ENCODE results near the gene SRPK2.
"Not testable (repeated sequence)": the region's sequence is repeated elsewhere in the genome, so short reads cannot be mapped to it uniquely, and the experiment has no call there.

The SRPK2 gene

GRCh38 chr7:105244594-105244993 is 144.1 kb downstream of the SRPK2 start:
- TF ChIP-seq, protein P1, sequence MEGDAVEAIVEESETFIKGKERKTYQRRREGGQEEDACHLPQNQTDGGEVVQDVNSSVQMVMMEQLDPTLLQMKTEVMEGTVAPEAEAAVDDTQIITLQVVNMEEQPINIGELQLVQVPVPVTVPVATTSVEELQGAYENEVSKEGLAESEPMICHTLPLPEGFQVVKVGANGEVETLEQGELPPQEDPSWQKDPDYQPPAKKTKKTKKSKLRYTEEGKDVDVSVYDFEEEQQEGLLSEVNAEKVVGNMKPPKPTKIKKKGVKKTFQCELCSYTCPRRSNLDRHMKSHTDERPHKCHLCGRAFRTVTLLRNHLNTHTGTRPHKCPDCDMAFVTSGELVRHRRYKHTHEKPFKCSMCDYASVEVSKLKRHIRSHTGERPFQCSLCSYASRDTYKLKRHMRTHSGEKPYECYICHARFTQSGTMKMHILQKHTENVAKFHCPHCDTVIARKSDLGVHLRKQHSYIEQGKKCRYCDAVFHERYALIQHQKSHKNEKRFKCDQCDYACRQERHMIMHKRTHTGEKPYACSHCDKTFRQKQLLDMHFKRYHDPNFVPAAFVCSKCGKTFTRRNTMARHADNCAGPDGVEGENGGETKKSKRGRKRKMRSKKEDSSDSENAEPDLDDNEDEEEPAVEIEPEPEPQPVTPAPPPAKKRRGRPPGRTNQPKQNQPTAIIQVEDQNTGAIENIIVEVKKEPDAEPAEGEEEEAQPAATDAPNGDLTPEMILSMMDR (IDR thresholded peaks at IDR 0.05) = no peak
- H3K27ac ChIP-seq = no peak overlapping the region
- H3K4me1 ChIP-seq = peaks cover 14% of the 10 kb centered on the region

DNA sequence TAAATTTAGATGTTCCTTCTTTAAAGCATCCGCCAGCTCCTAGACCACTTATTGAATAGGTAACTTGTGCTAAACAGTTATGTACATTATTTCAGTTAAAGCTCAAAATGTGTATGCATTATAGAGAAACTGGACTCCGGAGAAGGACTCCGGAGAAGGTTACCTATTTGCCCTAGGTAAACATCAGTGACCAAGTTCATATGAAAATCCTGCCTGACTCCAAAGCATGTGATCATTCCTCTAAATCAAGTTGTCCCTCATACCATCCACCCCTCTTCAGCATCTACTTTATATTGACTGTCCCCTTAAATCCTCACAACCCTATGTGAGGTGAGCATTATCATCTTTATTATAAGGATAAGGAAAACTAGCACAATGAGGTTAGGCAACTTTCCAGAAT is 147.5 kb downstream of the SRPK2 start:
- Histone ChIP-seq H3K79me2 (peaks cover 60% of the 10 kb centered on the region), H3K36me3 (ENCODE audit: control insufficient read depth, insufficient read depth, low read length) (no peaks in the 10 kb centered on the region), H3K4me3 (ENCODE audit: low read depth, low read length) (no peak overlapping the region), H2AFZ (no peak overlapping the region), H3K9ac (no peak overlapping the region), H3K4me2 (ENCODE audit: low read length) (no peak overlapping the region), H3K27ac (no peak overlapping the region), H3K9me3 (ENCODE audit: control insufficient read depth, low read length) (no peaks in the 10 kb centered on the region), H3K27me3 (ENCODE audit: control insufficient read depth, insufficient read depth, low read length) (no peaks in the 10 kb centered on the region), H3K4me1 (peaks cover 13% of the 10 kb centered on the region)
- TF ChIP-seq, protein P1 (IDR thresholded peaks at IDR 0.05) = no peak

More at GRCh38 chr7:105244594-105244993, 144.1 kb downstream of the SRPK2 start:
- Histone ChIP-seq H3K9me3 (ENCODE audit: control insufficient read depth, low read length) (no peaks in the 10 kb centered on the region), H3K4me2 (ENCODE audit: low read length) (no peak overlapping the region), H3K9ac (no peak overlapping the region), H3K27me3 (ENCODE audit: control insufficient read depth, insufficient read depth, low read length) (no peaks in the 10 kb centered on the region), H3K79me2 (peaks cover 61% of the 10 kb centered on the region), H3K4me3 (ENCODE audit: low read depth, low read length) (no peak overlapping the region), H3K36me3 (ENCODE audit: control insufficient read depth, insufficient read depth, low read length) (no peaks in the 10 kb centered on the region), H2AFZ (no peak overlapping the region)

DNA sequence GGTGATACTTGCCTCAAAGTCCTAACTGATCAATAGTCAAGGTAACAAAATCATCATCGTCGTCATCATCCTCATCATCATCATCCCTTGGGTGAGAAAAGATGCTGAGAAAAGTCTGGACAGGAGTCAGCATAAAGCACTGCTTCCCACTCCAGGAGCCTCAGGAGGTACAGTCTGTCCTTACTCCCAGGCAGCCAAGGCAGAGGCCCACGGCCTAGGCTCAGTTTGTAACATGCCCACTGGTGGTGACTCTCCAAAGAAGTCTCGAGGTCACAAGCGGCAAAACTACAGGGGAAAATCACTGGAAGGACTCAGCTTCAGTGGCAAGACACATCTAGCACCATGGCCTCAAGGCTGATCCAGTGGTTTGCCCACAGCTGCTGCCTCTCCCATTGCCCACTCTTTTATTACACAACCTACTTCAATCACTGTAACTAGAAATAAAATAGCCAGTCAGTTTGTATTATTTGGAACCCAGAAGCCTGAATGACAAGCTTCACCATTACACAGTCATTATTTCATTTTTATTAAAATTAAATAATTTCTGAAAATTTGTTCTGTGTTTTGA is 150.4 kb downstream of the SRPK2 start:
- Histone ChIP-seq H3K4me2 (ENCODE audit: low read length) (no peak overlapping the region), H3K79me2 (peaks cover 46% of the 10 kb centered on the region), H3K4me3 (ENCODE audit: low read depth, low read length) (no peak overlapping the region), H3K27me3 (ENCODE audit: control insufficient read depth, insufficient read depth, low read length) (no peaks in the 10 kb centered on the region), H3K27ac (no peak overlapping the region), H2AFZ (no peak overlapping the region), H3K9me3 (ENCODE audit: control insufficient read depth, low read length) (no peaks in the 10 kb centered on the region), H3K4me1 (peaks cover 9% of the 10 kb centered on the region), H3K9ac (no peak overlapping the region), H3K36me3 (ENCODE audit: control insufficient read depth, insufficient read depth, low read length) (no peaks in the 10 kb centered on the region)
- TF ChIP-seq, protein P1 (IDR thresholded peaks at IDR 0.05) = no peak

DNA sequence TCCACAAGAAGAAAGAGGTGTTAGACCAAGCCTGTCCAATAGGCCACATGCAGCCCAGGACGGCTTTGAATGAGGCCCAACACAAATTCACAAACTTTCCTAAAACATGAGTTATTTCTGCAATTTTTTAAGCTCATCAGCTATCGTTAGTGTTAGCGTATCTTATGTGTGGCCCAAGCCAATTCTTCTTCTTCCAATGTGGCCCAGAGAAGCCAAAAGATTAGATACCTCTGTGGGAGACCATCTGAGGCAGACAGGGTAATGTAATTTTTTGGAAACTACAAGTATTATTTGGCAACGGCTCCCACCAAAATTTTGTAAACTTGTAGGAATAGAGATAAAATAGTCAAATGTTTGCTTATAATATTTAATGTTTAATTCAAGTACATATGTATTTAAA is 153.8 kb downstream of the SRPK2 start:
- no peak overlapping the region for H3K9ac ChIP-seq
- no peaks in the 10 kb centered on the region for H3K36me3 ChIP-seq (ENCODE audit: control insufficient read depth, insufficient read depth, low read length)
- no peak overlapping the region for H3K27ac ChIP-seq
- H3K4me3 ChIP-seq (ENCODE audit: low read depth, low read length) = no peak overlapping the region
- no peaks in the 10 kb centered on the region for H3K9me3 ChIP-seq (ENCODE audit: control insufficient read depth, low read length)
- H2AFZ ChIP-seq = no peak overlapping the region
- no peak overlapping the region for H3K4me2 ChIP-seq (ENCODE audit: low read length)
- H3K27me3 ChIP-seq (ENCODE audit: control insufficient read depth, insufficient read depth, low read length) = no peaks in the 10 kb centered on the region
- TF ChIP-seq, protein P1 (IDR thresholded peaks at IDR 0.05) = no peak
- H3K4me1 ChIP-seq = peaks cover 9% of the 10 kb centered on the region
- H3K79me2 ChIP-seq = peaks cover 26% of the 10 kb centered on the region

DNA sequence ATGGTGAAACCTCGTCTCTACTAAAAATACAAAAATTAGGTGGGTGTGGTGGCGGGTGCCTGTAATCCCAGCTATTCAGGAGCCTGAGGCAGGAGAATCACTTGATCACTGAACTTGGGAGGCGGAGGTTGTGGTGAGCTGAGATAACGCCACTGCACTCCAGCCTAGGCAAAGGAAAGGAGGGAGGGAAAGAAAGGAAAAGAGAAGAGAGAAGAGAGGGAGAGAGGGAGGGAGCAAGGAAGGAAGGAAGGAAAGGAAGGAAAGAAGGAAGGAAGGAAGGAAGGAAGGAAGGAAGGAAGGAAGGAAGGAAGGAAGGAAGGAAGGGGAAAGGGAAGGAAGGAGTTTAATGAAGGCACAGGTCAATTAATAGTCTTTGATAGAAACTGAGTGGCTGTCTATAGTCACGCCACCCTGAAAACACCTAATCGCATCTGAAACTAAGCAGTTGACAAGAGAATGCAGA is 155.9 kb downstream of the SRPK2 start:
- not testable (repeated sequence) for H2AFZ ChIP-seq; H3K27ac ChIP-seq; H3K27me3 ChIP-seq (ENCODE audit: control insufficient read depth, insufficient read depth, low read length); H3K4me1 ChIP-seq; H3K4me3 ChIP-seq (ENCODE audit: low read depth, low read length); H3K36me3 ChIP-seq (ENCODE audit: control insufficient read depth, insufficient read depth, low read length); H3K4me2 ChIP-seq (ENCODE audit: low read length); H3K9me3 ChIP-seq (ENCODE audit: control insufficient read depth, low read length); H3K9ac ChIP-seq
- peaks cover 27% of the 10 kb centered on the region for H3K79me2 ChIP-seq
